ENCODE data around the gene DNAAF5.

DNA sequence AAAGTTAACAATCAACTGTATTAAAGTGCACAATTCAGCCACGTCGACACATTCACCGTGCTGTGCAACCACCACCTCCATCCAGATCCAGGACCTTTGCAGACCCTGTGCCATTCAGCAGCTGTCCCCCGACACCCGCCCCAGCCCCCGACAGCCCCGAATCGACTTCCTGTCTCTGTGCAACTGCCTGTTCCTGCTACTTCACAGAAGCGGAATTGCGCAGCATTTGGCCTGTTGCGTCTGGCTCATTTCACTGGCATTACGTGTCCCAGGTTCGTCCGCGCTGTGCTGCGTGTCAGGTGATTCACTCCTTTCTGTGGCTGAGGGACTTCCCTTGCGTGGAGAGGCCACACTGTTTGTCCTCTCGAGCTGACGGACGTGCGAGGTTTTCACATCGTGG is 33.2 kb upstream of the DNAAF5 start:
- TF ChIP-seq, protein P1, sequence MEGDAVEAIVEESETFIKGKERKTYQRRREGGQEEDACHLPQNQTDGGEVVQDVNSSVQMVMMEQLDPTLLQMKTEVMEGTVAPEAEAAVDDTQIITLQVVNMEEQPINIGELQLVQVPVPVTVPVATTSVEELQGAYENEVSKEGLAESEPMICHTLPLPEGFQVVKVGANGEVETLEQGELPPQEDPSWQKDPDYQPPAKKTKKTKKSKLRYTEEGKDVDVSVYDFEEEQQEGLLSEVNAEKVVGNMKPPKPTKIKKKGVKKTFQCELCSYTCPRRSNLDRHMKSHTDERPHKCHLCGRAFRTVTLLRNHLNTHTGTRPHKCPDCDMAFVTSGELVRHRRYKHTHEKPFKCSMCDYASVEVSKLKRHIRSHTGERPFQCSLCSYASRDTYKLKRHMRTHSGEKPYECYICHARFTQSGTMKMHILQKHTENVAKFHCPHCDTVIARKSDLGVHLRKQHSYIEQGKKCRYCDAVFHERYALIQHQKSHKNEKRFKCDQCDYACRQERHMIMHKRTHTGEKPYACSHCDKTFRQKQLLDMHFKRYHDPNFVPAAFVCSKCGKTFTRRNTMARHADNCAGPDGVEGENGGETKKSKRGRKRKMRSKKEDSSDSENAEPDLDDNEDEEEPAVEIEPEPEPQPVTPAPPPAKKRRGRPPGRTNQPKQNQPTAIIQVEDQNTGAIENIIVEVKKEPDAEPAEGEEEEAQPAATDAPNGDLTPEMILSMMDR (IDR thresholded peaks at IDR 0.05) = no peak
- no peak for TF ChIP-seq POLR2A (IDR thresholded peaks at IDR 0.05)

Measured in body of pancreas (tissue), 4 donors.